ENCODE measurements around the gene RNASE8. TPM values are rescaled to one million over a fixed set of nuclear protein-coding genes. Genes with fewer than 3 reads are reported as not detected.
A peak's percentile ranks its signal among the peaks of the same experiment; 100 is the strongest.

Gene RNASE8
- total RNA-seq, 1 donor from 2014 or later, result not detected

DNA sequence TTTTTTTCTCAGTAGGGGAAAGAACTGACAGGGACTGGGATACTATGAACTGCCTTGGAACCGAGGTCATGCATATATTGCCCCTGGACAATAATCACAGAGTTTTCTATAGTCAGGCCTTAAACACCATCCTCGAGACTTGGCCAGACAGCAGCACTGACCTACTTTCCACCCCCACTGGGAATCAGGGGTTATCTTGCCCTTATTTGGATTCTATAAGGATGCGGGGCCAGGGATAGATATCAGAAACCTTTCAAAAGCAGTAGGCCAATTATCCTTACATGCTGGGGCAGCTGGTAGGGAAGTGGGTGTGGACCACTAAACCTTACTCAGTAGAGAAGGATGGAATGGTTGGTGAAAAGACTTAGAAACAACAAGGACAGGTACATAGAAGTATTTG, 38.8 kb downstream of the RNASE8 start:
- Histone ChIP-seq H3K9ac (ENCODE audit: low read length) (no peak overlapping the region), H3K36me3 (ENCODE audit: insufficient read depth, low read length) (no peaks in the 10 kb centered on the region), H3K27ac (ENCODE audit: low read depth, low read length) (no peak overlapping the region), H3K27me3 (ENCODE audit: insufficient read depth, low read length) (peaks cover 8% of the 10 kb centered on the region), H3K4me2 (ENCODE audit: low read length) (no peak overlapping the region), H2AFZ (ENCODE audit: low read depth, low read length) (no peak overlapping the region), H3K4me1 (ENCODE audit: insufficient read depth, low read length) (peaks cover 15% of the 10 kb centered on the region), H3K79me2 (ENCODE audit: insufficient read depth, low read length) (no peaks in the 10 kb centered on the region), H3K4me3 (ENCODE audit: insufficient read depth, low read depth, low read length) (no peak overlapping the region), H4K20me1 (ENCODE audit: insufficient read depth, low read length) (peaks cover 34% of the 10 kb centered on the region), H3K9me3 (ENCODE audit: insufficient read depth, low read depth, low read length) (no peaks in the 10 kb centered on the region)
- DNase-seq (ENCODE audit: low read depth) (no peak), FAIRE-seq (no peak)
- H3K4me3 Mint-ChIP-seq (ENCODE audit: unreplicated experiment), result peak overlapping the region; percentile 85
- H3K9me3 Mint-ChIP-seq (ENCODE audit: unreplicated experiment), result no peaks in the 10 kb centered on the region
- no peak for TF ChIP-seq EZH2 (IDR thresholded peaks at IDR 0.05; ENCODE audit: insufficient read depth, low read length)
- TF ChIP-seq, protein P1, sequence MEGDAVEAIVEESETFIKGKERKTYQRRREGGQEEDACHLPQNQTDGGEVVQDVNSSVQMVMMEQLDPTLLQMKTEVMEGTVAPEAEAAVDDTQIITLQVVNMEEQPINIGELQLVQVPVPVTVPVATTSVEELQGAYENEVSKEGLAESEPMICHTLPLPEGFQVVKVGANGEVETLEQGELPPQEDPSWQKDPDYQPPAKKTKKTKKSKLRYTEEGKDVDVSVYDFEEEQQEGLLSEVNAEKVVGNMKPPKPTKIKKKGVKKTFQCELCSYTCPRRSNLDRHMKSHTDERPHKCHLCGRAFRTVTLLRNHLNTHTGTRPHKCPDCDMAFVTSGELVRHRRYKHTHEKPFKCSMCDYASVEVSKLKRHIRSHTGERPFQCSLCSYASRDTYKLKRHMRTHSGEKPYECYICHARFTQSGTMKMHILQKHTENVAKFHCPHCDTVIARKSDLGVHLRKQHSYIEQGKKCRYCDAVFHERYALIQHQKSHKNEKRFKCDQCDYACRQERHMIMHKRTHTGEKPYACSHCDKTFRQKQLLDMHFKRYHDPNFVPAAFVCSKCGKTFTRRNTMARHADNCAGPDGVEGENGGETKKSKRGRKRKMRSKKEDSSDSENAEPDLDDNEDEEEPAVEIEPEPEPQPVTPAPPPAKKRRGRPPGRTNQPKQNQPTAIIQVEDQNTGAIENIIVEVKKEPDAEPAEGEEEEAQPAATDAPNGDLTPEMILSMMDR (IDR thresholded peaks at IDR 0.05; ENCODE audit: insufficient read depth, low read depth, low read length), result no peak
- H3K27ac Mint-ChIP-seq (ENCODE audit: unreplicated experiment), result no peak overlapping the region
- no peaks in the 10 kb centered on the region for H3K27me3 Mint-ChIP-seq (ENCODE audit: low read depth, unreplicated experiment)
- H3K36me3 Mint-ChIP-seq (ENCODE audit: low read depth, unreplicated experiment), result no peaks in the 10 kb centered on the region
- peaks cover 49% of the 10 kb centered on the region for H3K4me1 Mint-ChIP-seq (ENCODE audit: low read depth, unreplicated experiment)

- Mint-ChIP-seq H3K27me3 (ENCODE audit: low read depth, unreplicated experiment) (no peaks in the 10 kb centered on the region), H3K27ac (ENCODE audit: unreplicated experiment) (no peak overlapping the region), H3K4me3 (ENCODE audit: unreplicated experiment) (peak overlapping the region; percentile 85), H3K9me3 (ENCODE audit: unreplicated experiment) (no peaks in the 10 kb centered on the region), H3K36me3 (ENCODE audit: low read depth, unreplicated experiment) (no peaks in the 10 kb centered on the region), H3K4me1 (ENCODE audit: low read depth, unreplicated experiment) (peaks cover 53% of the 10 kb centered on the region)
- Histone ChIP-seq H3K9ac (ENCODE audit: low read length) (no peak overlapping the region), H3K4me1 (ENCODE audit: insufficient read depth, low read length) (peaks cover 15% of the 10 kb centered on the region), H2AFZ (ENCODE audit: low read depth, low read length) (no peak overlapping the region), H3K4me2 (ENCODE audit: low read length) (peak overlapping the region; percentile 51), H4K20me1 (ENCODE audit: insufficient read depth, low read length) (peaks cover 34% of the 10 kb centered on the region), H3K9me3 (ENCODE audit: insufficient read depth, low read depth, low read length) (no peaks in the 10 kb centered on the region), H3K4me3 (ENCODE audit: insufficient read depth, low read depth, low read length) (no peak overlapping the region), H3K27ac (ENCODE audit: low read depth, low read length) (no peak overlapping the region), H3K27me3 (ENCODE audit: insufficient read depth, low read length) (peaks cover 8% of the 10 kb centered on the region), H3K79me2 (ENCODE audit: insufficient read depth, low read length) (no peaks in the 10 kb centered on the region), H3K36me3 (ENCODE audit: insufficient read depth, low read length) (no peaks in the 10 kb centered on the region)
- DNase-seq (ENCODE audit: low read depth) (no peak), FAIRE-seq (no peak)
- TF ChIP-seq, protein P1 (IDR thresholded peaks at IDR 0.05; ENCODE audit: insufficient read depth, low read depth, low read length), result no peak
- no peak for TF ChIP-seq EZH2 (IDR thresholded peaks at IDR 0.05; ENCODE audit: insufficient read depth, low read length)
These were observed 39.5 kb downstream of the RNASE8 start for GRCh38 chr14:21096978-21097635.

GRCh38 chr14:21097636-21098075, 40.0 kb downstream of the RNASE8 start:
- Mint-ChIP-seq H3K9me3 (ENCODE audit: unreplicated experiment) (no peaks in the 10 kb centered on the region), H3K27me3 (ENCODE audit: low read depth, unreplicated experiment) (no peaks in the 10 kb centered on the region), H3K27ac (ENCODE audit: unreplicated experiment) (no peak overlapping the region), H3K36me3 (ENCODE audit: low read depth, unreplicated experiment) (no peaks in the 10 kb centered on the region), H3K4me3 (ENCODE audit: unreplicated experiment) (peak overlapping the region; percentile 85), H3K4me1 (ENCODE audit: low read depth, unreplicated experiment) (peaks cover 58% of the 10 kb centered on the region)
- Histone ChIP-seq H3K9ac (ENCODE audit: low read length) (no peak overlapping the region), H3K4me2 (ENCODE audit: low read length) (peak overlapping the region; percentile 51), H3K4me1 (ENCODE audit: insufficient read depth, low read length) (peaks cover 15% of the 10 kb centered on the region), H4K20me1 (ENCODE audit: insufficient read depth, low read length) (peaks cover 33% of the 10 kb centered on the region), H2AFZ (ENCODE audit: low read depth, low read length) (no peak overlapping the region), H3K79me2 (ENCODE audit: insufficient read depth, low read length) (no peaks in the 10 kb centered on the region), H3K9me3 (ENCODE audit: insufficient read depth, low read depth, low read length) (no peaks in the 10 kb centered on the region), H3K4me3 (ENCODE audit: insufficient read depth, low read depth, low read length) (no peak overlapping the region), H3K27me3 (ENCODE audit: insufficient read depth, low read length) (peaks cover 8% of the 10 kb centered on the region), H3K27ac (ENCODE audit: low read depth, low read length) (no peak overlapping the region), H3K36me3 (ENCODE audit: insufficient read depth, low read length) (no peaks in the 10 kb centered on the region)
- no peak for DNase-seq (ENCODE audit: low read depth)
- no peak for FAIRE-seq
- TF ChIP-seq EZH2 (IDR thresholded peaks at IDR 0.05; ENCODE audit: insufficient read depth, low read length), result no peak
- TF ChIP-seq, protein P1 (IDR thresholded peaks at IDR 0.05; ENCODE audit: insufficient read depth, low read depth, low read length), result no peak

All from astrocyte (in vitro differentiated cells and primary cell).